ENCODE measurements around the gene EPB41L4B.

- TF ChIP-seq, protein P1, sequence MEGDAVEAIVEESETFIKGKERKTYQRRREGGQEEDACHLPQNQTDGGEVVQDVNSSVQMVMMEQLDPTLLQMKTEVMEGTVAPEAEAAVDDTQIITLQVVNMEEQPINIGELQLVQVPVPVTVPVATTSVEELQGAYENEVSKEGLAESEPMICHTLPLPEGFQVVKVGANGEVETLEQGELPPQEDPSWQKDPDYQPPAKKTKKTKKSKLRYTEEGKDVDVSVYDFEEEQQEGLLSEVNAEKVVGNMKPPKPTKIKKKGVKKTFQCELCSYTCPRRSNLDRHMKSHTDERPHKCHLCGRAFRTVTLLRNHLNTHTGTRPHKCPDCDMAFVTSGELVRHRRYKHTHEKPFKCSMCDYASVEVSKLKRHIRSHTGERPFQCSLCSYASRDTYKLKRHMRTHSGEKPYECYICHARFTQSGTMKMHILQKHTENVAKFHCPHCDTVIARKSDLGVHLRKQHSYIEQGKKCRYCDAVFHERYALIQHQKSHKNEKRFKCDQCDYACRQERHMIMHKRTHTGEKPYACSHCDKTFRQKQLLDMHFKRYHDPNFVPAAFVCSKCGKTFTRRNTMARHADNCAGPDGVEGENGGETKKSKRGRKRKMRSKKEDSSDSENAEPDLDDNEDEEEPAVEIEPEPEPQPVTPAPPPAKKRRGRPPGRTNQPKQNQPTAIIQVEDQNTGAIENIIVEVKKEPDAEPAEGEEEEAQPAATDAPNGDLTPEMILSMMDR (IDR thresholded peaks at IDR 0.05; ENCODE audit: low read depth, low read length): no peak
- TF ChIP-seq POLR2A (IDR thresholded peaks at IDR 0.05; ENCODE audit: extremely low read depth, insufficient read length): no peak
Measured at GRCh38 chr9:109325089-109325488, 4.2 kb upstream of the EPB41L4B start.

Measured in NB4 (cell line).